GM18502 (cell line): ENCODE results near the gene ARL11.
"Not testable (repeated sequence)": the region's sequence is repeated elsewhere in the genome, so short reads cannot be mapped to it uniquely, and the experiment has no call there.

Source experiments
- ATAC-seq: cut with Tn5 transposase; IDR thresholded peaks from one replicate; pipeline ENCODE4 v1.9.1; 2021; ENCODE audit warnings: mild to moderate bottlenecking; ENCODE audit not compliant: unreplicated experiment, poor library complexity

ARL11 gene

DNA sequence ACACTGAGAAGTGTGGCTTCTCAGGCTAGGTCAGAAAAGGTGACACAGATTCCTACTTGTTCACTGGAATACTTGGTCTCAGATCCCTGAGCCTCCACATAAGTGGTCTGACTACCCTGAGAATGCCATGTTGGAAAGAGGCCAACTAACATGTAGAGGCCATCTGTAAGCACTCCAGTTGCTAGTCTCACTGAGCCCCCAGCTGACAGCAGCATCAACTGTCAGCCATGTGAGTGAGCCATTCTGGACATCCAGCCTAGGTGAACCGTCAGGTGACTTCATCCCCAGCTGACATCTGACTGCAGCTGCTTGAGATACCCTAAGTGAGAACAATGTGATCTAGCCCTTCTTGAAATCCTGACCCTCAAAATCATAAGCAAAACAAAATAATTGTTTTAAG, 18.1 kb upstream of the ARL11 start:
- ATAC-seq = no peak

DNA sequence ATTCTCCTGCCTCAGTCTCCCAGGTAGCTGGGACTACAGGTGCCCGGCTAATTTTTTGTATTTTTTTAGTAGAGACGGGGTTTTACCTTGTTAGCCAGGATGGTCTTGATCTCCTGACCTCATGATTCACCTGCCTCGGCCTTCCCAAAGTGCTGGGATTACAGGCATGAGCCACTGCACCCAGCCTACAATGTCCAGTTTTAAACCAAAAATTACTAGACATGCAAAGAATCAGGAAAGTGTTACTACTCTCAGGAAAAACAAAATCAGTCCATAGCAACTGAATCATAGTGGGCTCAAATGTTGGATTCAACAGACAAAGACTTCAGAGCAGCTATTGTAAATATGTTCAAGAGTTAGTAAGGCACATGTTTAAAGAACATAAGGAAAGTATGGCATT, 16.3 kb upstream of the ARL11 start:
- not testable (repeated sequence) for ATAC-seq

DNA sequence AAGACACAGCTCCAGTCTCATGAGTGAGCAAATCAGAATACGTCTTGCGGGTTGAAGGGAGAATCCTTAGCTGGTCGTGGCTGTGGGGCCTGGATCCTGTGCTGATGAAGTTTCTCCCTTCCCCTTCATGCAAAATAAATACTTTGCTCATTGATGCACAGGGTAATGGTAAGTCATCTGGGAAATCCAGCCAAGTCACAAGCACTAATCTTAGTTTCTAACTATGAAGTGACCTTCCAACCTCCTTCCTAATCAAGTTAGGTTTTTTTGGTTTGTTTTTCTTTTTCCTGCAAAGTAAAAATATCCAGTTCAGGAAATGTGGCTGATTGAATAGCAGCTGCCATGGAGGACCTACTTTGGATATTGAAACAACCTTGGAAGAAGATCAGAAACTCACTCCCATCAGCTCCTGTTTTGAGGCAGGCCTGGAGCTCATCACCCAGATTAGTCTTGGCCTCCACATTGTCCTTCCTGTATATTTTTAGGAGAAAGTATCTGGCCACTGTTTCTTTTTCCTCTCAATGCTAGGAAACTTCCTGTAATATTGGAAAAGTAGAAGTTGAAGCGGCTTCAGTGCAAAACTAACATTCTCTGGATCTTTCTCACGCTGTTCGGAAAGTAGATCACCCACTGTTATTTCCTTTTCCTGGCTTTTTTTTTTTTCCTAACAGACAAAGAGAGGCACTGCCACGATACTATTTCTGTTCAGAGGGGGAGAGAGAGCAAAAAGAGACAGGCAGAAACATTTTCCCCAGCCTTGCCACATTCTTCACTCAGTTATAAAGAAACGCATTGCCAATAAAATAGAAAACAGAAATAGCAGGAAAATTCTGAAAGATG, 12.3 kb upstream of the ARL11 start:
- ATAC-seq = no peak

DNA sequence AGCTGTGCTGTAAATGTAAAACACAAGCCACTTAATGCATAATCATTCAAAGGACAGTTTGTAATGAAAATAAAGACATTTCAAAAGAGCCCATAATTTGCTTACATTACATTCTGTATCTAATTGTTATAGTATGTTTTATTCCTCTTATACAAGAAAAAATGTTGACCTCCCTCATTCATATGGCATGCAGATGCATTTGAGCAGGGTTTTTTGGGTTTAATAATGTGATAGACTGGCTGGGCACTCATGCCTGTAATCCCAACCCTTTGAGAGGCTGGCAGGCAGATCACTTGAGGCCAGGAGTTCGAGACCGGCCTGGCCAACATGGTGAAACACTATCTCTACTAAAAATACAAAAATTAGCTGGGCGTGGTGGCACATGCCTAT, 11.6 kb upstream of the ARL11 start:
- ATAC-seq = no peak

DNA sequence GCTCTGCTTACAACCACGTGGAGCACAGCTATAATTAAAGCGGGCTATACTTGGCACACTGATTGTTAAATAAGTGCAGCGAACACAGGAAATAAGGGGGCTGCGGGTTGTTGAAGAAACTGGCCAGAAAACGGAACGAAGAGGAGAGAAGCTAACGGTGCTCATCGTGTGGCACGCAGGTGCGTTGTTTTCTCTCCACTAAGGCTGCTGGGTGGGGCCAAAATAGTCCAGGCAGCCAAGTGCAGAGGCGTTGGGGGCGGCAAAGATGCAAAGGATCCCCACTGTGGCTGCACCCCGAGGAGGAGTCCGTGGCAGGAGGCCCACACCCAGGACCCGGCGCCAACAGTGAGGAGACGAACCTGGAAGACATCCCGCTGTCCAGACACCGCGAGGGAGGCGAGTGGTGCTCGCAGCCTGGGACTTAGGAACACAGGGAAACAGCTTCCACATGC, 8.1 kb upstream of the ARL11 start:
- ATAC-seq = peak; percentile 68

DNA sequence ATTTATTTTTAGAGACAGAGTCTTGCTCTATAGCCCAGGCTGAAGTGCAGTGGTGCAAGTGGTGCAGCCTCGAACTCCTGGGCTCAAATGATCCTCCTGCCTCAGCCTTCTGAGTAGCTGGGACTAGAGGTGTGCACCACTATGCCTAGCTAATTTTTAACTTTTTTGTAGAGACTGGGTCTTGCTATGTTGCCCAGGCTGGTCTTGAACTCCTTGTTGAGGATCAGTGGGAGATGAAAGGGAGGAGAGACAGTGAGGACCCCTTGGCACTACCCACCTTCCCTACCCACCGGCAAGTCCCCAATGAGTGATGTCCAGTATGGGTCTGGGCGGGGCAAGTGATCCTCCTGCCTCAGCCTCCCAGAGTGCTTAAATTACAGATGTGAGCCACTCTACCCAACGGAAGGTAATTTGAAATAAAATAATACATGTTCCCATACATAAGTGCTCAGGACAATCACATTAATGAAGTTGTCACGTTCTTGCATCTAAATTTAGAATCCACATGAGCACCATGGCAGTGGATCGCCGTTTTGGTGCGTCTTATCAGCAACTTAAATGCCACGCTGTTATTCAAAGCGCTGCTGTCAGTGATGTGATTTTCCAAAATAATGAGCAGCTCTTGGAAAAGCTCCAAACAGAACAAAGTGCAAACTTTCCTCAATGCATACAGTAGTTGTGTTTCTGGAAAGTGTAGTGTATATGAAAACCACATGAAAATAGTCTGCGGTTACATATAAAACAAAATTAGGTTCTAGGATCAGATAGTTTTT, 5.9 kb upstream of the ARL11 start:
- no peak for ATAC-seq

DNA sequence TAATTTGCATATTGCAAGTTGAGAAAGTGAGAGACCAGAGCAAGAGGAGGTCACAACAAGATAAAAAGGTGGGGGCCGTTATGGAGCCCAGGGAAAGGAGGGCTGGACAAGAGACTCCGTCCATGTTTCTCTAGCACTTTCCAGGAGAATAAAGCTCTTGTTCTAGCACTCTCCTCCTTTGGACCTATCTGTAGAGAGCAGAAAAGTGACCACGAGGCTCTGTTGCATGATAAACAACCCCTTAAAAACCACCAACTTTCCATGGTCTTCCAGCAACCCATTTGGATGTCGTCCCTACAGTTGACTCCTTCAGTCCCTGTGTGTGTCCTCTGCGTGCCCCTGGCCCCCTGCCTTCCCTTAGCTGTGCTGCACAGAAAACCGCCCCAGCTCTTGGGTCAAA, 4.1 kb upstream of the ARL11 start:
- ATAC-seq = no peak

DNA sequence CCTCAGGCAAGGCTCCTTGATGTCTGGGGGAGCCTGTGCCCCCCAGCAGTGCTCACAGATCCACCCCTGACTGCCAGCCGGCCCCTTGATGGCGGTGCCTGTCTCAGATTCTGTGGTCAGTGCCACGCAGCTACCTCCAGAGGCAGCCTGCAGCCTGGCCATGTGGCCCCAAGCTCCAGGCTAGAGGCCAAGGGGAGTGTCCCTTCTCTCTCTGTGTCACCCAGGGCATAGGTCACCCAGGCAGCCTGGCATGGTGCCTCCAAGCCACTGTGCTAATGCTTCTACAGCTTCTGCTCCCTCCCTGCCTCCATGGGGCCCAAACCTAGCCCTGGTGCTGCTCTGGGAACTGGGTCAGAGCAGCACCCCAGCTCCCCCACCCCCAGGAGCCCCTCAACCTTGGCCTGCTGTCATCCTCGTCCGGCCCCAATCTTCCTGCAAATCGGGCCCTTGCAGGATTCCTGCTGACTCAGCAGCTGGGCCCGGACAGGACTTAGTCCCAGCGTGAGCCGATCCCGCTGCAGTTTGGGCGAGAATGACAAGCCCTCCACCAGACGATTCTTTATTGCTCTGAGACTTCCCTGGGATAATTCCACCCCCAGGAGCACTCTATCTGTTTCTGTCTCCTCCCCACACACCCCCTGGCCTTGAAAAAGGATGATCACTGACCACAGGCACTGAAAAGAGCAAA, 2.8 kb upstream of the ARL11 start:
- ATAC-seq = no peak

DNA sequence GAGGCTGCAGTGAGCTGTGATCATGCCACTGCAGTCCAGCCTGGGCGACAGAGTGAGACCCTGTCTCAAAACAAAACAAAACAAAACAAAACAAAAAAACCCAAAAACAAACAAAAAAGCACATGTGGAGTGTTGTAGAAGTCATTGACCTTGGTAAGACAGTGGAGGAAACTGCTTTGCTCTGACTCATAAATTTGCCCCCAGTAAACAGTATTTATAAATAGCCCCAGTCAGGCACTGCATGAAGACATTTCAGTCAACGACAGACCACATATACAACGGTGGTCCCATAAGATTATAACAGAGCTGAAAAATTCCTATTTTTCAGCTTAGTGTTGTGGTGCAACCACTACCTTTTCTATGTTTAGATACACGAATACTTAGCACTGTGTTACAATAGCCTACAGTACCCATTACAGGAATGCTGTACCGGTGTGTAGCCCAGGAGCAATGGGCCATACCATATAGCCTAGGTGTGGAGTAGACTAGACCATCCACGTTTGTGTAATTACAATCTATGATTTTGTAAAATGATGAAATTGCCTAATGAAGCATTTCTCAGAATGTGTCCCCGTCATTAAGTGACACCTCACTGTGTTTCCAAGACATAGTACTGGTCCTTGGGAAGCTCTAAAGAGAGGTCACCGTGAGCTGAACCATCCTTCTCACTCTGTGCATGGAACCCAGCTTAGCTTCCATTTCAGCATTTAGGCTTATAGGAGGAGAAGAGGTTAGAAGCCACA, 1.1 kb downstream of the ARL11 start:
- no peak for ATAC-seq

DNA sequence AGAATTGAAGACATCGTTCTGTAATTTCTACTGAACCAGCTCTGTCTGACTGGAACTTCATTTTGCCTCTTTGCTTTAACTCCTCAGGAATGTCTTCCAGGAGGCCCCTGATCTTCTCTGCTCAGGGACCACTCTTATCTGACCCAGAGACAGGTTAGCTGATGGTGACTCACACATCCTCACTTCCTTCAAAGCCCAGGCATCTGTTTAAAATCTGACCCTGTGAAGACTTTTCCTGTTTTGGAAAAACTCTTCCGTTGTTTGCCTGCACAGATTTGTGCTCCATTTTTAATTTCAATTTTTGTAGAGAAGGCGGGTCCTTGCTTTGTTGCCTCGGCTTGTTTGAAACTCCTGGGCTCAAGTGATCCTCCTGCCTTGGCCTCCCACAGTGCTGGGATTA, 1.6 kb downstream of the ARL11 start:
- ATAC-seq = no peak

DNA sequence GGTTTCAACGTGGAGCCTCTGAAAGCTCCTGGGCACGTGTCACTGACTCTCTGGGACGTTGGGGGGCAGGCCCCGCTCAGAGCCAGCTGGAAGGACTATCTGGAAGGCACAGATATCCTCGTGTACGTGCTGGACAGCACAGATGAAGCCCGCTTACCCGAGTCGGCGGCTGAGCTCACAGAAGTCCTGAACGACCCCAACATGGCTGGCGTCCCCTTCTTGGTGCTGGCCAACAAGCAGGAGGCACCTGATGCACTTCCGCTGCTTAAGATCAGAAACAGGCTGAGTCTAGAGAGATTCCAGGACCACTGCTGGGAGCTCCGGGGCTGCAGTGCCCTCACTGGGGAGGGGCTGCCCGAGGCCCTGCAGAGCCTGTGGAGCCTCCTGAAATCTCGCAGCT, 2.3 kb downstream of the ARL11 start:
- no peak for ATAC-seq

DNA sequence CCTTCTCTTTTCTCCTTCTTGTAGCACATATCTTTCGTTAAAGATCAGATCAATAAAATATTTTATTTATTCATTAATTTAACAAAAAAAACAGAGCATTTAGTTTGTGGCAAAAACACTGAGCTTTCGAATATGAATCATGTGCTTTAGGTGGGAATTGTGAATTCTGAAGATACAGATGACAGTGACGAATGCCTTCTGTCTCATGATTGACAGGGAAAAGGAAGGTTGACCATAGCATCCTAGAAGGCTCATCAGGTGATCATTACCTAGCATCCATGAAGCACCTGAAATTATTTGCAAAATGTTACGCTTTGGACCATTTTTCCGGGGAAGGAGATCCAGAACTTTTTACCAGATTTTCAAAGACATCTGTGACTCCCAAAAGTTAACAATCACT, 3.8 kb downstream of the ARL11 start:
- ATAC-seq = no peak

DNA sequence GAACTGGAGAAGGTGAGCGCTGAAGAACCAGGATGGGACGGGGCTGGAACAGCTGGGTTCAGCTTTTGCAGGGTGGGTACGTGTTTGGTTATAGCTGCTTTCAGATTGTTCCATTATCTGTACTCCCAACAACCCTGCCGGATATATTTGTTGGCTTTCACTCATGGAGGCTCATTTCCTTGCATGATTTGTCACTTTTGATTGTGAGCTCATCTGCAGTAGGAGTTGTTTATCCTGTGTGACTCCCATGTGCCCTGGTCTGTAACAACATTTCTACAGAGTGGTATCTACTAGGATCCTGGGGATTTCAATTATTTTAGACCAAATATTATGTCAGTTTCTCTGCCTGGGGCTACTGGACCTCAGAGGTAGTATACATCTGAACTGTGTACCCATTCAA, 5.4 kb downstream of the ARL11 start:
- ATAC-seq = no peak

DNA sequence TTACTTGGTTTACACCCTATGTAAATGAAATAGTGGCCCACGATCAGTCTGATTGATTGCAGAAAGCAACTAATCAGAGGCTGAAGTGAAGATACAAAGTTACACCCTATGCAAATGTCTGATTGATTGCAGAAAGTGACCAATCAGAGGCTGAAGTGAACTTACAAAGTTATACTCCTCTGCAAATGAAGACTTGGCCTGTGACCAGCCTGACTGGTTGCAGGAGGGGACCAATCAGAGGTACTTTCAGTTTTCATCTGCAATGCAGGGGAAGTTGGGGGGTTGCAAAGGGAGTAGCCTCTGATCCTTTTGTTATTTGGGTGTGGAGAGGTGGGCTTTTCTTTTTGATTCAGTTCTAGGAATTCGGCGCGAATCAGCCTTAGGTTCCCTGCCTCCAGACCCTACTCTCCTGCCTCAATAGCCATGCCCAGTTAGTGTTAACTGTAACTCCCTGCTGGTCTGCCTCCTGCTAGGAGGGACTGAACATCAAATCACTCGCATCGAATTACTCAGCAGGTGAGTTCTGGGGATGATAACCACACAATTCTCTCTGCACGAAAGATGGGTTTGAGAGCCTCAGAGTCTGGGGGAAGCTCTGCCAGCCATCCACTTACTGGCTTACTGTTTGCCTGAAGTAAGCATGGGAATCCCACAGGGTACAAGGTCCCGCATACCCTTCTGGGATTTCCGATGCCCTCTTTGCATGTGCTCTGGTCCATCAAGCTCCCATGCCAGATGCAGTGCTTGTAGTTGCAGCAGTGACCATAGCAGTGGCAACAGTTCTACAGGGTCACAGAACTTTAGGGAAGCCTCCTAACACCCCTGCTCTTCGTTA, 7.5 kb downstream of the ARL11 start:
- peak; percentile 71 for ATAC-seq

DNA sequence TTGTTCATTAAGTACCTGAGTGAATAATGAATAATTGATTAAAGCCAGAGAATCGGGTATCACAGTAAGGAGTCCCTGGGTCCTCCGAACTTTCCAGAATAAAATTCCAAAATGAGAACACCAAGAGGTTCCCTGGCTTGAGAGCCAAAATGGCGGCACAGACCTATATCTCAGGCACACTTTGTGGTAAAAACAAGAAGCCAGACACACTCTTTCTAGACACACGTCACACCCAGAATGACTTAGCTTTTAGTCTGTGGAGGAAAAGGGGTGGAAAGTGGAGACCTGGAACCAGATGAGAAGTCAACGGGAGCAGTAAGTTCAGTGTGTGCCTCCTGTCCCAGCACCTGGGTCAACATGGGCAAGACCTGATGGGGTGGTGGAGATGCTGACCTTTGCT, 8.4 kb downstream of the ARL11 start:
- ATAC-seq = no peak

DNA sequence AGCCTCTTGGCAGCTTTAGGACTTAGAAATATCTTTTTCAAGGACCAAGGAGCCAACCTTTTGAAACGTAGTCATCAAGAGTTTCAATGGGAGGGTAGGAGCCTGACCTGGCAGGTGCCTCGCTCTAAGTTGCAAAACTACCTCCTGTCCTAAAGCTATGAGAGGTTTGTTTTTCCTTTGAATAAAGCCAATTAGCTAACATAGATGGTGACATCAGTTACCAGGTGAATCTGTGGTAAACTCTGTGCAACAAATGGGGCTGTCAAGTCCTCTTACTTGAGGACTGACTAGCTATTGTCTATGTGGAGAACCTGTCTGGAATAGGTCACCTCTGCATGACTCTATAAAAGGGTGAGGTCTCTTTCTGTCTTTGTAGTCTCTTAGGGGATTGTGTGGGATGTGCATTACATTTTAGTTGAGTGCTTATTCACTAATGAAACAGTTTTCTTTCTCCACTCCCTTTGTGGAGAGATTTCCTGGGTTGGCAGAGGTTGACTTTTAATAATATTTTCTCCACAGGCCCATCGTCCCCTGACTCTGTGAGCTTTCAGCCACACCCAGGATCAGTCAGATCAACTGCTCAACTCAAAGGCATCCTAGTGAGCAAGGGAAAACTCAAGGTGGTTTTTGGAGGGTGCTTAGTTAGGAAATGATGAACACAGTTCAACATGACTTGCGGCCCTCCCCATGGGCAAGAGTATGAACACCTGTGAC, 9.9 kb downstream of the ARL11 start:
- ATAC-seq = no peak

DNA sequence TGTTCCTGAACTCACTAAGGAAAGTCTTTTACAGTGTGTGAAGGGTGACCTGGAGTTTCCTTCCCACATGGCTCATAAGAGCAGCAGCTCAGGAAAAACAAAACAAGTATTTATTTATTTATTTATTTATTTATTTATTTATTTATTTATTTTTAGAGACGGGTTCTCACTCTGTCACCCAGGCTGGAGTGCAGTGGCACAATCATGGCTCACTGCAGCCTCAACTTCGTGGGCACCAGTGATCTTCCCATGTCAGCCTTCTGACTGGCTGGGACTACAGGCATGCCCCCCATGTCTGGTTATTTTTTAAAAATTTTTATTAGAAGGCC, 10.4 kb downstream of the ARL11 start:
- no peak for ATAC-seq

DNA sequence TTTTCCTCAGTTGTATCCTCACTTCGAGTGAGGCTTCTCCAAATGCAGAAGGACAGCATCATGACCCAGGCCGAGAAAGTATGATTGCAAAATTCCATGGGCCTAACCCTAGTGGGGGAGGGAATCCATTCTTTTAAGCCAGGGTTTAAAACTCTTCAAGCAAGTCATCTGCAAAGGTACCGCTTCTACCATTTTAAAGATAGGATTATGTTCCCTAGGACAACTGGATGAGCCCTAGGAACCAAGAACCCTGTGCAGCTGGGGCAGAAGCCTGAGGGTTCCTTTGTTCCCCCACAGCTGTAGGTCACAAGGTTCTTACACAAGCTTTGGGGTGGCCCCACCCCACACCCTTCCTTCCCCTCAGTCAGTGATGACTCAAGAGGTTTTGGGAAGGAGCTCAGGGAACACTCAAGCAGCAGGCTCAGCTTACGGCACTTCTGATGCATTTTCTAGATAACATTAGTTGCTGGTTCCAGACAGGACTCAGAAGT, 13.5 kb downstream of the ARL11 start:
- ATAC-seq = no peak

DNA sequence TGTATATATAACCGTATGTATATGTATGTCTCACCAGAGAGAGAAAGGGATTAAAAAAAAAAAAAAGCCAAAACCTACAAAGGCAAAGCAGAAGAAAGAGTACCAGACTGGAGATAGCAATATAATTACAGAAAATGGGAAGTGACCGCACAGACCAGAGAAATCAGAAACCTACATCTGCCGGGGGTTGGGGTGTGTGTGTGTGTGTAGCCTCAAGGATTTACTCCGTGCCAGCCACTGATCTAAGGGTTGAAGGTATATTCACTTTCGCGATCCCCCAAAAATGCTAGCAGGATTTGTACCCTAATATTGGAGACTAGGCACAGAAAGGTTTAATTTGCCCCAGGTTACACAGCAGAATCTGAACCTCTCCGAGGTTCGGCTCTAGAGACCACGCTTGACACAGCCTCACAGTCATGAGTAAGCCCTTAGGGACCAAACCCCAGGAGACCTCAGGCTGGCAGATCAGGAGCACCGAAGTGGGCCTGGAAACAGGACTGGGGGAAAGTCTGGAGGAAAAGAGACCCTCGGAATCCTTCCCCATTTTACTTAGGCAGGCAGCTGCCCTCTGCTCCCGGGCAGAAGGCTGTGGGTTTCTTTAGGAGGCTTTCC, 14.8 kb downstream of the ARL11 start:
- ATAC-seq = peak; percentile 58
